Measurements from ENCODE around the gene CDC20. TPM values are rescaled to one million over a fixed set of nuclear protein-coding genes. Genes with fewer than 3 reads are reported as not detected.

Gene CDC20
- total RNA-seq, 1 experiment from 2014 or later: 215 TPM

GRCh38 chr1:43325381-43325780 lies 33.4 kb upstream of the CDC20 start:
- ATAC-seq (no peak), DNase-seq (ENCODE audit: low read depth, low spot score) (no peak)
- Histone ChIP-seq H3K36me3 (ENCODE audit: control insufficient read depth, insufficient read depth, low read length) (no peaks in the 10 kb centered on the region), H3K4me1 (ENCODE audit: control insufficient read depth, insufficient read depth, low read length) (no peaks in the 10 kb centered on the region), H3K4me3 (ENCODE audit: low read depth in 2 of 2, low read length in 2 of 2) (no peak overlapping the region), H3K27ac (ENCODE audit: low read length) (no peak overlapping the region), H3K9me3 (ENCODE audit: control insufficient read depth, insufficient read depth, low read depth, low read length) (no peaks in the 10 kb centered on the region), H3K27me3 (ENCODE audit: control insufficient read depth, insufficient read depth, low read length) (no peaks in the 10 kb centered on the region)
- POLR2A ChIA-PET: no interaction called here
- in situ Hi-C loops (cut with HindIII; ENCODE audit: low pct_unique_long_range_greater_than_20kb, low sequenced_read_pairs): no loop called here
- TF ChIP-seq, protein P1, sequence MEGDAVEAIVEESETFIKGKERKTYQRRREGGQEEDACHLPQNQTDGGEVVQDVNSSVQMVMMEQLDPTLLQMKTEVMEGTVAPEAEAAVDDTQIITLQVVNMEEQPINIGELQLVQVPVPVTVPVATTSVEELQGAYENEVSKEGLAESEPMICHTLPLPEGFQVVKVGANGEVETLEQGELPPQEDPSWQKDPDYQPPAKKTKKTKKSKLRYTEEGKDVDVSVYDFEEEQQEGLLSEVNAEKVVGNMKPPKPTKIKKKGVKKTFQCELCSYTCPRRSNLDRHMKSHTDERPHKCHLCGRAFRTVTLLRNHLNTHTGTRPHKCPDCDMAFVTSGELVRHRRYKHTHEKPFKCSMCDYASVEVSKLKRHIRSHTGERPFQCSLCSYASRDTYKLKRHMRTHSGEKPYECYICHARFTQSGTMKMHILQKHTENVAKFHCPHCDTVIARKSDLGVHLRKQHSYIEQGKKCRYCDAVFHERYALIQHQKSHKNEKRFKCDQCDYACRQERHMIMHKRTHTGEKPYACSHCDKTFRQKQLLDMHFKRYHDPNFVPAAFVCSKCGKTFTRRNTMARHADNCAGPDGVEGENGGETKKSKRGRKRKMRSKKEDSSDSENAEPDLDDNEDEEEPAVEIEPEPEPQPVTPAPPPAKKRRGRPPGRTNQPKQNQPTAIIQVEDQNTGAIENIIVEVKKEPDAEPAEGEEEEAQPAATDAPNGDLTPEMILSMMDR (IDR thresholded peaks at IDR 0.05): no peak
- TF ChIP-seq REST (IDR thresholded peaks at IDR 0.05; ENCODE audit: insufficient read depth in 1 of 2, low read depth in 2 of 2, low read length in 1 of 2): no peak
- no peak for TF ChIP-seq POLR2AphosphoS5 (IDR thresholded peaks at IDR 0.05; ENCODE audit: low read depth, low read length)
- TF ChIP-seq TCF7L2 (IDR thresholded peaks at IDR 0.05; ENCODE audit: low read depth, low read length): no peak
- CTCF ChIA-PET: no interaction called here
- intact Hi-C loops (cut with micrococcal nuclease; ENCODE audit: unreplicated experiment): no loop called here
- no TSS peak for BruUV-seq (replicated peaks)

GRCh38 chr1:43327549-43328292 lies 31.1 kb upstream of the CDC20 start:
- intact Hi-C loops (cut with micrococcal nuclease; ENCODE audit: unreplicated experiment): no loop called here

More at GRCh38 chr1:43327549-43328292, 31.1 kb upstream of the CDC20 start:
- TF ChIP-seq, protein P1 (IDR thresholded peaks at IDR 0.05): no peak
- Histone ChIP-seq H3K4me1 (ENCODE audit: control insufficient read depth, insufficient read depth, low read length) (no peaks in the 10 kb centered on the region), H3K9me3 (ENCODE audit: control insufficient read depth, insufficient read depth, low read depth, low read length) (no peaks in the 10 kb centered on the region), H3K27ac (ENCODE audit: low read length) (no peak overlapping the region), H3K36me3 (ENCODE audit: control insufficient read depth, insufficient read depth, low read length) (no peaks in the 10 kb centered on the region), H3K27me3 (ENCODE audit: control insufficient read depth, insufficient read depth, low read length) (no peaks in the 10 kb centered on the region), H3K4me3 (ENCODE audit: low read depth in 2 of 2, low read length in 2 of 2) (no peak overlapping the region)
- DNase-seq (ENCODE audit: low read depth, low spot score): no peak
- ChIA-PET CTCF (no interaction called here), POLR2A (no interaction called here)
- no TSS peak for BruUV-seq (replicated peaks)
- no peak for ATAC-seq
- in situ Hi-C loops (cut with HindIII; ENCODE audit: low pct_unique_long_range_greater_than_20kb, low sequenced_read_pairs): no loop called here

Data from Panc1 (cell line).